Activated CD8-positive, alpha-beta T cell treated with anti-CD3 and anti-CD28 coated beads for 36 hours (primary cell): ENCODE measurements around the gene TLX1. TPM values are rescaled to one million over a fixed set of nuclear protein-coding genes. Genes with fewer than 3 reads are reported as not detected.

Experiments
- ATAC-seq: fragments of 200-7000 bp; cut with Tn5 transposase; one replicate; pipeline ENCODE4 v1.10.0; 2021; ENCODE audit warnings: mild to moderate bottlenecking, moderate library complexity
- CTCF ChIA-PET: fragments of 350-600 bp; sonication (Branson Sonifier 250); formaldehyde crosslinking; loops from one replicate; lab custom pipeline; 2021; ENCODE audit warnings: antibody characterized with exemption; lab: Charles Lee
- POLR2A ChIA-PET: fragments of 350-600 bp; sonication (Branson Sonifier 250); formaldehyde crosslinking; loops from one replicate; lab custom pipeline; 2021; ENCODE audit warnings: antibody characterized with exemption; lab: Charles Lee
- DNase-seq: peaks from one replicate; pipeline ENCODE4 v3.0.0-alpha.2; 2020
- H3K27ac Mint-ChIP-seq: one replicate; pipeline ENCODE4 v1.8.0; 2021; ENCODE audit warnings: mild to moderate bottlenecking, mixed read lengths
- H3K27me3 Mint-ChIP-seq: one replicate; pipeline ENCODE4 v1.8.0; 2021; ENCODE audit warnings: mixed read lengths
- H3K36me3 Mint-ChIP-seq: one replicate; pipeline ENCODE4 v1.8.0; 2021; ENCODE audit warnings: low read depth, mixed read lengths
- H3K4me1 Mint-ChIP-seq: one replicate; pipeline ENCODE4 v1.8.0; 2021; ENCODE audit warnings: low read depth, mixed read lengths
- H3K4me3 Mint-ChIP-seq: one replicate; pipeline ENCODE4 v1.8.0; 2021; ENCODE audit warnings: mild to moderate bottlenecking, moderate library complexity, mixed read lengths
- H3K9me3 Mint-ChIP-seq: one replicate; pipeline ENCODE4 v1.8.0; 2021; ENCODE audit warnings: mixed read lengths
- intact Hi-C: fragments of 100-400 bp; cut with micrococcal nuclease; formaldehyde crosslinking; loops from one replicate; pipeline ENCODE4 v1.10.0; 2022
- total RNA-seq, 2 experiments: library from RNA; stranded (reverse); gene quantifications; one replicate each; pipeline ENCODE4 v1.2.3, GENCODE V29; 2021
- TF ChIP-seq, protein P1 (sequence below): fragments of 200-600 bp; IDR thresholded peaks from one replicate; pipeline ENCODE4 v1.8.0; 2022; ENCODE audit warnings: antibody characterized with exemption, mild to moderate bottlenecking

The TLX1 gene
- total RNA-seq, 2 experiments from 2014 or later: not detected

DNA sequence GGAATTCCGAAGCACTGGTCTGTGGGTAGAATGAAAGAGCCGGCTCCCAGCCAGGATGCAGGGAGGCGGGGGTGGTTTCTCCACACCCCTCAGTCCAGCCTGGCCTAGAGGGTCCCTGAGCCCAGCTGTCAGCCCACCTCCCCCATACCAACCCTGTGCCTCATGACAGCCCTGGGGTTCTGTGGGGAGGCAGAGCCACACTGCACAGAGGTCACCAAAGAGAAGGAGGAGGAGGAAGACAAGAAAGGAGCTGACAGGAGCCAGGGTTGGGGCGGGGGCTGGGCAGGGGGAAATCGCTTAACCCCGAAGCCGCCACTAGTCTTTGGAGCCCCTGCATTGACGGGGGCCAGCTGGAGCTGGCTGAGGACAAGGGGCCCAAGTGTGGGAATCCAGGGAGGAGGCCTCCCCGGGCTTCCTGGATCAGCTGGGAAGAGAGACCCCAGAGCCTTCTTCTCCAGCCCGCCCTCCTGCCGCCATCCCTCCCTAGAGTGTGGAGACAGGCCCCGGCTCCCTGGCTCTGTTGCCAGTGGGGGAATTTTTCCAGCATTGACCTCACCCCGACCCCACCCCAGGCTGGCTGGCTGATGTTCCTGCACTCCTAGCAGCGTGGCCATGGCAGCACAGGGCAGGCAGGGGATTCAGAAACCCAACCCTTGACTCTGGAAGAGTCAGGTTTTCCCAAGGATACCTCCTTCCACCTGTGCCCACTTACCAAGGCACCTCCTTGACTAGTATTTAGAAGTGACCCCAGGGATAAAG lies 36.8 kb upstream of the TLX1 start:
- Mint-ChIP-seq H3K27ac (no peak overlapping the region), H3K4me3 (no peak overlapping the region), H3K36me3 (no peaks in the 10 kb centered on the region), H3K4me1 (peaks cover 3% of the 10 kb centered on the region), H3K27me3 (peaks cover 28% of the 10 kb centered on the region), H3K9me3 (no peaks in the 10 kb centered on the region)
- ATAC-seq (no peak), DNase-seq (no peak)
- intact Hi-C loops: no loop called here
- POLR2A ChIA-PET: no interaction called here
- TF ChIP-seq, protein P1, sequence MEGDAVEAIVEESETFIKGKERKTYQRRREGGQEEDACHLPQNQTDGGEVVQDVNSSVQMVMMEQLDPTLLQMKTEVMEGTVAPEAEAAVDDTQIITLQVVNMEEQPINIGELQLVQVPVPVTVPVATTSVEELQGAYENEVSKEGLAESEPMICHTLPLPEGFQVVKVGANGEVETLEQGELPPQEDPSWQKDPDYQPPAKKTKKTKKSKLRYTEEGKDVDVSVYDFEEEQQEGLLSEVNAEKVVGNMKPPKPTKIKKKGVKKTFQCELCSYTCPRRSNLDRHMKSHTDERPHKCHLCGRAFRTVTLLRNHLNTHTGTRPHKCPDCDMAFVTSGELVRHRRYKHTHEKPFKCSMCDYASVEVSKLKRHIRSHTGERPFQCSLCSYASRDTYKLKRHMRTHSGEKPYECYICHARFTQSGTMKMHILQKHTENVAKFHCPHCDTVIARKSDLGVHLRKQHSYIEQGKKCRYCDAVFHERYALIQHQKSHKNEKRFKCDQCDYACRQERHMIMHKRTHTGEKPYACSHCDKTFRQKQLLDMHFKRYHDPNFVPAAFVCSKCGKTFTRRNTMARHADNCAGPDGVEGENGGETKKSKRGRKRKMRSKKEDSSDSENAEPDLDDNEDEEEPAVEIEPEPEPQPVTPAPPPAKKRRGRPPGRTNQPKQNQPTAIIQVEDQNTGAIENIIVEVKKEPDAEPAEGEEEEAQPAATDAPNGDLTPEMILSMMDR: no peak
- CTCF ChIA-PET: interaction anchor here (0.7 to 14.0 kb wide), 14 partner anchors 8 to 417 kb away, joined by 3 to 507 read pairs (median 6); partner anchors contain the start of gene KAZALD1

DNA sequence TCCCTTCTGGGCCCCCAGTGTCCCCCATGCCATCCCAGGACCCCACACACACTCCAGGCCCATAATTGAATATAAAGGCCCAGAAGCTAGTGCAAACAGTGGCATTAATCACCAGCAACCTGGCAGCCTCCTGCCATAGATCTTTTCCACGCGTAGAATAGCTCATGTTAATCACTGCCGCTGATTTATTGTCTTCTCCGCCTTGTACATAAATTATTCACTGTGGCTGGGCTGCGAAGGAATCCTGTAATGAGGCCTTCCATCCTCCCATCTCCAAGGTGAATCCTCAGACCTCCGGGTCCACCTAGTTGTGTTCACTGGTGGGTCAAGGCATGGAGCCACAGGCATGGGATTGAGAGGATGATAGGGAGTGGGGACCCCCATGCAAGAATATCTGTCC lies 36.1 kb upstream of the TLX1 start:
- Mint-ChIP-seq H3K9me3 (no peaks in the 10 kb centered on the region), H3K27me3 (peaks cover 35% of the 10 kb centered on the region), H3K36me3 (no peaks in the 10 kb centered on the region), H3K4me1 (peaks cover 3% of the 10 kb centered on the region), H3K27ac (no peak overlapping the region), H3K4me3 (no peak overlapping the region)
- DNase-seq (no peak), ATAC-seq (no peak)
- intact Hi-C loops: loop anchor here (1.0 kb wide), 1 partner anchor 47 kb away; no protein-coding TSS in a partner anchor
- ChIA-PET CTCF (interaction anchor here (0.7 to 14.0 kb wide), 28 partner anchors 8 to 534 kb away, joined by 3 to 507 read pairs (median 6); partner anchors contain the start of genes KAZALD1, PDZD7, SFXN3 and TLX1), POLR2A (no interaction called here)
- TF ChIP-seq, protein P1: no peak

DNA sequence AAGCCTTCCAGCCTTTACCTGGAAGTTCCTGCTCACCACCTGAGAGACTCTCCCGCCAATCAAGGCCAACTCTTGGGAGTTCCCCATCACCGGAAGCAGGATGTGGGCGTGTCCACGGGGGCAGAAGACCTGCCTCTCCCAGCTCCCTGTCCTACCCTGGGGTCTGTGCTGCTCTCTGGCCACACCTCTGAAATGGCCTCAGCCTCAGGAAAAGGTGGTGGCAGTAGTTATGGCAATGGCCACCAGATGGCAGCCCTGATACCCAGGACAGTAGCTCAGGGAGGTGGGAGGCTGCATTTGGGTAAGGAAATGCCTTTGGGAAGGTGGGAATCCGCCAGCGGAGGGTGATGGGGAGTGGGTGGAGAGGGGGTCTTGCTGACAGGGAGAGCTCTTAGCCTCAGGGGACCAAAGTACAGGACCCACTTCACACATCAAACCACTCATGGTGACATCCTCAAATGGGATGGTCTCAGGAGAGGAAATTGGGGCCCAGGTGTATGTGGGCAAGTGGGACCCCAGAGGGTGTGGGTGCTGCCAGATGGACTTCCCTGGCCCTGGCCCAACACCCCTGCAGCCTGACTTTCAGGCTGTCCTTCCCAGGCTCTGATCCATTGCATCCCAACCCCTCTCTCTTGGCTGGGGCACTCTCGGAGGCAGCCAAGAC lies 35.4 kb upstream of the TLX1 start:
- peak; percentile 89 for DNase-seq
- TF ChIP-seq, protein P1: peak; percentile 71
- CTCF ChIA-PET: interaction anchor here (0.6 to 14.0 kb wide), 37 partner anchors 8 to 533 kb away, joined by 3 to 507 read pairs (median 5); partner anchors contain the start of genes KAZALD1, PDZD7, SFXN3 and TLX1
- intact Hi-C loops: loop anchor here (1.0 kb wide), 1 partner anchor 47 kb away; no protein-coding TSS in a partner anchor
- Mint-ChIP-seq H3K4me3 (no peak overlapping the region), H3K4me1 (peaks cover 3% of the 10 kb centered on the region), H3K27me3 (peaks cover 32% of the 10 kb centered on the region), H3K27ac (no peak overlapping the region), H3K9me3 (no peaks in the 10 kb centered on the region), H3K36me3 (no peaks in the 10 kb centered on the region)
- POLR2A ChIA-PET: interaction anchor here (0.7 kb wide), 1 partner anchor 45 kb away, joined by 3 read pairs; no protein-coding TSS in a partner anchor
- ATAC-seq: peak; percentile 100

DNA sequence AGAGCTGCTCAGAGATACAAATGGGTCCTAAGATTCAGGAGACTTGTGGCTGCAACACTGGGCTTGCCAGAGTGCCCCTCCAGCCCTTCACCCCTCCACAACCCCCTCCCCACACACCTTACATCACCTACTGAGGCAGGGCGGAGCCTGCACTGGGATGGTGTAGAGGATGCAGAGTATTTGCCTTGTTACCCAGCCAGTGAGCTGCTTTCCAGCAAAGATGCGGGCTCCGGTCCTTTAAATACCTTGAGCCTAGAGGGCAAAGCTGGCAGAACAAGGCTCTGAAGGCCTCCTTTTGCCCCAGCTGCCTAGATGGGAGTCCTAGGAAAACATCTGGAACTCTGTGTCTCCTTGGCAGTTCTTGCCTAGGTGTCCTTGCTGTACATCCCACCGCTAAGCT lies 34.7 kb upstream of the TLX1 start:
- no peak for ATAC-seq
- TF ChIP-seq, protein P1: no peak
- intact Hi-C loops: no loop called here
- Mint-ChIP-seq H3K4me3 (no peak overlapping the region), H3K36me3 (no peaks in the 10 kb centered on the region), H3K27me3 (peaks cover 28% of the 10 kb centered on the region), H3K4me1 (peaks cover 3% of the 10 kb centered on the region), H3K9me3 (no peaks in the 10 kb centered on the region), H3K27ac (no peak overlapping the region)
- no peak for DNase-seq
- ChIA-PET POLR2A (no interaction called here), CTCF (interaction anchor here (0.6 to 14.0 kb wide), 26 partner anchors 10 to 356 kb away, joined by 3 to 507 read pairs (median 6); partner anchors contain the start of genes KAZALD1, PDZD7, SFXN3 and TLX1)
